ENCODE measurements around the gene COL5A1. TPM values are rescaled to one million over a fixed set of nuclear protein-coding genes. Genes with fewer than 3 reads are reported as not detected.

Gene COL5A1
- total and polyA plus RNA-seq, 2 experiments from 2014 or later: 211 to 812 TPM

- Histone ChIP-seq H3K9me2 (ENCODE audit: insufficient read depth) (no peaks in the 10 kb centered on the region), H4K20me1 (ENCODE audit: insufficient read depth) (no peaks in the 10 kb centered on the region), H3K27me3 (replicated peaks; ENCODE audit: insufficient read depth) (no peaks in the 10 kb centered on the region), H3K4me1 (ENCODE audit: insufficient read depth) (peaks cover 41% of the 10 kb centered on the region), H2AFZ (no peak overlapping the region), H3K4me3 (no peak overlapping the region), H3K27ac (peak overlapping the region; percentile 95), H3K36me3 (ENCODE audit: low read depth) (peaks cover 56% of the 10 kb centered on the region), H3K79me2 (ENCODE audit: insufficient read depth) (no peaks in the 10 kb centered on the region), H3K4me2 (ENCODE audit: unreplicated experiment) (no peak overlapping the region), H3K9ac (0 out of 2 replicates have a peak overlapping the region, but pooled peaks have one; percentile 10), H3K9me3 (ENCODE audit: low read depth) (no peaks in the 10 kb centered on the region), H3F3A (ENCODE audit: insufficient read depth) (peaks cover 92% of the 10 kb centered on the region)
- peak; percentile 43 for DNase-seq
- no peak for TF ChIP-seq EZH2 (IDR thresholded peaks at IDR 0.05; ENCODE audit: insufficient read depth, poor library complexity, severe bottlenecking)
- no peak for TF ChIP-seq EZH2phosphoT487 (IDR thresholded peaks at IDR 0.05; ENCODE audit: insufficient read depth, low read depth)
- 65 to 72% methylated on average over 10 of the region's 10 CpGs for WGBS, 2 experiments (ENCODE audit: low coverage in 1 of 2, low lambda C conversion rate in 2 of 2, missing lambda C conversion rate in 2 of 2)
- in situ Hi-C loops (cut with MboI): no loop called here
These were observed 168.2 kb downstream of the COL5A1 start for GRCh38 chr9:134809826-134810225.

- Histone ChIP-seq H3K9ac (peak overlapping the region; percentile 75), H3K27ac (peak overlapping the region; percentile 95), H3K4me1 (ENCODE audit: insufficient read depth) (peaks cover 49% of the 10 kb centered on the region), H3K4me3 (no peak overlapping the region), H3K9me3 (ENCODE audit: low read depth) (no peaks in the 10 kb centered on the region), H3K36me3 (ENCODE audit: low read depth) (peaks cover 55% of the 10 kb centered on the region), H3K27me3 (replicated peaks; ENCODE audit: insufficient read depth) (no peaks in the 10 kb centered on the region), H3K4me2 (ENCODE audit: unreplicated experiment) (peak overlapping the region; percentile 20), H2AFZ (no peak overlapping the region), H3K79me2 (ENCODE audit: insufficient read depth) (no peaks in the 10 kb centered on the region; the same call in none of the 2 replicates), H3K9me2 (ENCODE audit: insufficient read depth) (no peaks in the 10 kb centered on the region), H3F3A (ENCODE audit: insufficient read depth) (peaks cover 95% of the 10 kb centered on the region), H4K20me1 (ENCODE audit: insufficient read depth) (no peaks in the 10 kb centered on the region)
- TF ChIP-seq EZH2 (IDR thresholded peaks at IDR 0.05; ENCODE audit: insufficient read depth, poor library complexity, severe bottlenecking): no peak
- no peak for TF ChIP-seq EZH2phosphoT487 (IDR thresholded peaks at IDR 0.05; ENCODE audit: insufficient read depth, low read depth)
- in situ Hi-C loops (cut with MboI): no loop called here
- no peak for DNase-seq
- WGBS, 2 experiments (ENCODE audit: low coverage in 1 of 2, low lambda C conversion rate in 2 of 2, missing lambda C conversion rate in 2 of 2): 57 to 67% methylated on average over 21 to 22 of the region's 22 CpGs
These were observed 169.6 kb downstream of the COL5A1 start for GRCh38 chr9:134811079-134811672.

- no peaks in the 10 kb centered on the region for H3K9me3 ChIP-seq (ENCODE audit: low read depth)
- H4K20me1 ChIP-seq (ENCODE audit: insufficient read depth): no peaks in the 10 kb centered on the region
- H3K9ac ChIP-seq: peak overlapping the region; percentile 75
- DNase-seq: peak; percentile 91
- peak overlapping the region; percentile 20 for H3K4me2 ChIP-seq (ENCODE audit: unreplicated experiment)
- H2AFZ ChIP-seq: no peak overlapping the region
- peaks cover 60% of the 10 kb centered on the region for H3K36me3 ChIP-seq (ENCODE audit: low read depth)
- peaks cover 3% of the 10 kb centered on the region for H3K79me2 ChIP-seq (ENCODE audit: insufficient read depth)
- H3K27ac ChIP-seq: peak overlapping the region; percentile 95
- no peaks in the 10 kb centered on the region for H3K27me3 ChIP-seq (replicated peaks; ENCODE audit: insufficient read depth)
- H3K4me1 ChIP-seq (ENCODE audit: insufficient read depth): peaks cover 49% of the 10 kb centered on the region
- peaks cover 94% of the 10 kb centered on the region for H3F3A ChIP-seq (ENCODE audit: insufficient read depth)
- 11 to 12% methylated on average over 14 of the region's 14 CpGs for WGBS, 2 experiments (ENCODE audit: low coverage in 1 of 2, low lambda C conversion rate in 2 of 2, missing lambda C conversion rate in 2 of 2)
- no peak overlapping the region for H3K4me3 ChIP-seq
- in situ Hi-C loops (cut with MboI): no loop called here
- no peaks in the 10 kb centered on the region for H3K9me2 ChIP-seq (ENCODE audit: insufficient read depth)
- no peak for TF ChIP-seq EZH2phosphoT487 (IDR thresholded peaks at IDR 0.05; ENCODE audit: insufficient read depth, low read depth)
- TF ChIP-seq EZH2 (IDR thresholded peaks at IDR 0.05; ENCODE audit: insufficient read depth, poor library complexity, severe bottlenecking): no peak
These were observed 170.2 kb downstream of the COL5A1 start for GRCh38 chr9:134811673-134812342.

GRCh38 chr9:134812343-134812673, 170.7 kb downstream of the COL5A1 start:
- H3F3A ChIP-seq (ENCODE audit: insufficient read depth): peaks cover 89% of the 10 kb centered on the region
- WGBS, 2 experiments (ENCODE audit: low coverage in 1 of 2, low lambda C conversion rate in 2 of 2, missing lambda C conversion rate in 2 of 2): 37 to 54% methylated on average over 6 to 11 of the region's 11 CpGs
- no peaks in the 10 kb centered on the region for H3K27me3 ChIP-seq (replicated peaks; ENCODE audit: insufficient read depth)
- H3K9me2 ChIP-seq (ENCODE audit: insufficient read depth): no peaks in the 10 kb centered on the region
- no peak overlapping the region for H3K4me3 ChIP-seq
- peaks cover 45% of the 10 kb centered on the region for H3K4me1 ChIP-seq (ENCODE audit: insufficient read depth)
- no peak for DNase-seq
- H3K79me2 ChIP-seq (ENCODE audit: insufficient read depth): peaks cover 4% of the 10 kb centered on the region
- peaks cover 65% of the 10 kb centered on the region for H3K36me3 ChIP-seq (ENCODE audit: low read depth)
- H3K27ac ChIP-seq: peak overlapping the region; percentile 95
- H3K4me2 ChIP-seq (ENCODE audit: unreplicated experiment): peak overlapping the region; percentile 16
- H2AFZ ChIP-seq: no peak overlapping the region
- peak overlapping the region; percentile 75 for H3K9ac ChIP-seq
- no peak for TF ChIP-seq EZH2phosphoT487 (IDR thresholded peaks at IDR 0.05; ENCODE audit: insufficient read depth, low read depth)
- TF ChIP-seq EZH2 (IDR thresholded peaks at IDR 0.05; ENCODE audit: insufficient read depth, poor library complexity, severe bottlenecking): no peak
- in situ Hi-C loops (cut with MboI): no loop called here
- no peaks in the 10 kb centered on the region for H4K20me1 ChIP-seq (ENCODE audit: insufficient read depth)
- H3K9me3 ChIP-seq (ENCODE audit: low read depth): no peaks in the 10 kb centered on the region
